ENCODE measurements around the gene ZNF784. TPM values are rescaled to one million over a fixed set of nuclear protein-coding genes. Genes with fewer than 3 reads are reported as not detected.

ZNF784 gene
- total and polyA plus RNA-seq, 2 experiments from 2014 or later = 1.3 to 3.0 TPM

DNA sequence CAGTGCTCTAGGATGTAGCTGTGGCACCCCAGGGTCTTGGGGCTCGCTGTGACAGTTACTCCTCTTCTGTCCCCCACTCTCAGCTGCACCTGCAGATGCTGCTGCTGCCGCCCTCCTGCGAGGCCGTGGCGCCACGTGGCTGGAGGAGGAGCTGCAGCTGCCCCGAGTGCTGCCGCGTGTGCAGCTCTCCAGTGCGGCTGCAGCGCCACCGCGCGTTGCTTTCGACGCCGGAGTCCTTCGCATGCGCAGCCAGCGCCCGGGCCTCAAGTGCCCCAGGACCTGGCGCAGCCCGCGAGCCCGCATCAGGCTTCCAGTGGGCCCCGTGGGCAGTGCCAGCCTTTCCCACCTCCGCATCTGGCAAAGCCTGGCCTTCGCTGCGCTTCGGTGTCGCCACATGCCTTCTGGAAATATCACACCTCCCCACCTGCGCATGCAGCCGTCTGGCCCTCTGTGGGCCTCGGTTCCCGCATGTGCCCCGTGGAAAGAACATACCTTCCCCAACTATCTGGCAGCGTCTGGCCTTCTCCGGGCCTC, 15.7 kb upstream of the ZNF784 start:
- peaks cover 5% of the 10 kb centered on the region; the same call in 1 of the 2 replicates for H3K36me3 ChIP-seq (ENCODE audit: low read depth)
- peak; percentile 93 for DNase-seq
- peaks cover 30% of the 10 kb centered on the region for H3F3A ChIP-seq (ENCODE audit: insufficient read depth)
- no peaks in the 10 kb centered on the region for H3K9me3 ChIP-seq (ENCODE audit: low read depth)
- peak overlapping the region; percentile 64 for H2AFZ ChIP-seq
- peak overlapping the region; percentile 87 for H3K9ac ChIP-seq
- WGBS, 2 experiments (ENCODE audit: low coverage in 1 of 2, low lambda C conversion rate in 2 of 2, missing lambda C conversion rate in 2 of 2) = 4 to 6% methylated on average over 23 to 36 of the region's 38 CpGs
- peak overlapping the region; percentile 90 for H3K4me2 ChIP-seq (ENCODE audit: unreplicated experiment)
- in situ Hi-C loops (cut with MboI) = loop anchor here (25.0 kb wide), 1 partner anchor 503 kb away; the partner anchor contains the start of gene TNNT1
- peaks cover 29% of the 10 kb centered on the region for H3K4me1 ChIP-seq (ENCODE audit: insufficient read depth)
- H3K27me3 ChIP-seq (replicated peaks; ENCODE audit: insufficient read depth) = no peaks in the 10 kb centered on the region
- peak overlapping the region; percentile 80 for H3K27ac ChIP-seq
- H3K9me2 ChIP-seq (ENCODE audit: insufficient read depth) = no peaks in the 10 kb centered on the region
- peak overlapping the region; percentile 87 for H3K4me3 ChIP-seq
- TF ChIP-seq EZH2 (IDR thresholded peaks at IDR 0.05; ENCODE audit: insufficient read depth, poor library complexity, severe bottlenecking) = no peak
- TF ChIP-seq EZH2phosphoT487 (IDR thresholded peaks at IDR 0.05; ENCODE audit: insufficient read depth, low read depth) = no peak
- no peaks in the 10 kb centered on the region for H4K20me1 ChIP-seq (ENCODE audit: insufficient read depth)
- H3K79me2 ChIP-seq (ENCODE audit: insufficient read depth) = peaks cover 69% of the 10 kb centered on the region

DNA sequence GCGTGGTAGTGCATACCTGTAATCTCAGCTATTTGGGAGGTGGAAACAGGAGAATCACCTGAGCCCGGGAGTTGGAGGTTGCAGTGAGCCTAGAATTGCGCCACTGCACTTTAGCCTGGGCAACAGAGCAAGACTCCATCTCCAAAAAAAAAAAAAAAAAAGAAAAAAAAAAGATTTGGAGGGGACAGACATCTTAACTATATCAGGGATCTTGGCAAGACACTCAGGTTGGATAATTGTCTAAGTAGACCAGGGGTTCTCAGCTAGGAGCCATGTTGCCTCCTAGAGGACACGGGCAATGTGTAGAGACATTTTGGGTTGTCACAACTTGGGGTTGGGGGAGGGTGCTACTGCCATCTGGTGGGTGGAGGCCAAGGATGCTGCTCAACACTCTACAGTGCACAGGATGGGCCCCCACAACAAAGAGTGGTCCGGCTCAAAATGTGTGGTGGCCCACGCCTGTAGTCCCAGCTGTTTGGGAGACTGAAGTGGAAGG, 14.5 kb upstream of the ZNF784 start:
- peak; percentile 58 for DNase-seq
- 72 to 75% methylated on average over 6 of the region's 6 CpGs for WGBS, 2 experiments (ENCODE audit: low coverage in 1 of 2, low lambda C conversion rate in 2 of 2, missing lambda C conversion rate in 2 of 2)
- no peaks in the 10 kb centered on the region for H4K20me1 ChIP-seq (ENCODE audit: insufficient read depth)
- peaks cover 60% of the 10 kb centered on the region for H3K79me2 ChIP-seq (ENCODE audit: insufficient read depth)
- TF ChIP-seq EZH2 (IDR thresholded peaks at IDR 0.05; ENCODE audit: insufficient read depth, poor library complexity, severe bottlenecking) (no peak), EZH2phosphoT487 (IDR thresholded peaks at IDR 0.05; ENCODE audit: insufficient read depth, low read depth) (no peak)
- in situ Hi-C loops (cut with MboI) = loop anchor here (25.0 kb wide), 1 partner anchor 502 kb away; the partner anchor contains the start of gene TNNT1
- no peaks in the 10 kb centered on the region for H3K27me3 ChIP-seq (replicated peaks; ENCODE audit: insufficient read depth)
- H2AFZ ChIP-seq = no peak overlapping the region
- peak overlapping the region; percentile 90 for H3K4me2 ChIP-seq (ENCODE audit: unreplicated experiment)
- peaks cover 25% of the 10 kb centered on the region for H3K4me1 ChIP-seq (ENCODE audit: insufficient read depth)
- no peak overlapping the region for H3K9ac ChIP-seq
- H3F3A ChIP-seq (ENCODE audit: insufficient read depth) = peaks cover 30% of the 10 kb centered on the region
- H3K9me3 ChIP-seq (ENCODE audit: low read depth) = no peaks in the 10 kb centered on the region
- no peaks in the 10 kb centered on the region for H3K36me3 ChIP-seq (ENCODE audit: low read depth)
- no peak overlapping the region for H3K4me3 ChIP-seq
- H3K27ac ChIP-seq = 0 out of 2 replicates have a peak overlapping the region, but pooled peaks have one; percentile 80
- H3K9me2 ChIP-seq (ENCODE audit: insufficient read depth) = no peaks in the 10 kb centered on the region

DNA sequence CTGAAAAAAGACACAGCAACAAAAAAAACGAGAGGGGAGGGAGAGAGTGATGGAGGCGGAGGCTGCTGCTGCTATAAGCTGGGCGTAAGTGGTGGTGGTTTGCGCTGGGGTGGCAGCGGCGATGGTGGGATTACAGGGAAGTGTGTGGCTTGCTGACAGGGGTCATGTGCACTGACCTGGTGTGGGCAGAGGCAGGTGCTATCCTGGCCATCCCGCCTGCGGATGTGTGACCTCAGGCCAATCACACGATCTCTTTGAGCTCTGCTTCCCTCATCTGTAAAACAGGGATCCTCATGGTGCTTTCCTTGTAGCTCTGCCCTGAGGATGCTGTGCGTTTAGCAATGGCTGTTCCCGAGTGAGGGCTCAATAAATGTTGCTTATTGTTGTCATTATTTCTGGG, 13.2 kb upstream of the ZNF784 start:
- Histone ChIP-seq H3K79me2 (ENCODE audit: insufficient read depth) (peaks cover 59% of the 10 kb centered on the region), H3K27ac (no peak overlapping the region)
- in situ Hi-C loops (cut with MboI) = loop anchor here (25.0 kb wide), 1 partner anchor 500 kb away; the partner anchor contains the start of gene TNNT1

DNA sequence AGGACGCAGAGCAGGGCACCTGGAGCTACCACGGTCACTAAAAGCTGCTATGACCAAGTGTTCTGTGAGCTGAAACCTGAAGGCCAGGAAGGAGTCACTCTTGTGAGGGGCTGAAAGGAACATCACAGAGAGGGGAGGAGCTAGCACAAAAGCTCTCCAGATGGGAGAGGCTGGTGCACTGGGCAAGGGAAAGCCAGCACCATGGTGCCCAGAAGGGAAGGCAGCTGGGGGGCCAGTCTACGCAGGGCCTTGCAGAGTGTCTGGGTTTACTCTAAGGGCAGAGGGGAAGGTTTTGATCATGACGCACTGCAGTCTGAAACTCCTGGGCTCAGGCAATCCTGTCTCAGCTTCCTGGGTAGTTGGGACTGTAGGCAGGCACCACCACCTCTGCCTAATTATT, 12.4 kb upstream of the ZNF784 start:
- Histone ChIP-seq H3K79me2 (ENCODE audit: insufficient read depth) (peaks cover 55% of the 10 kb centered on the region), H3K4me3 (peak overlapping the region; percentile 97)

More for the DNA sequence above, 13.2 kb upstream of the ZNF784 start:
- no peak overlapping the region for H2AFZ ChIP-seq
- no peaks in the 10 kb centered on the region for H3K9me3 ChIP-seq (ENCODE audit: low read depth)
- H3K4me2 ChIP-seq (ENCODE audit: unreplicated experiment) = no peak overlapping the region
- peaks cover 21% of the 10 kb centered on the region for H3K4me1 ChIP-seq (ENCODE audit: insufficient read depth)
- H3K9ac ChIP-seq = no peak overlapping the region
- no peaks in the 10 kb centered on the region for H3K27me3 ChIP-seq (replicated peaks; ENCODE audit: insufficient read depth)
- H3K9me2 ChIP-seq (ENCODE audit: insufficient read depth) = no peaks in the 10 kb centered on the region
- TF ChIP-seq EZH2phosphoT487 (IDR thresholded peaks at IDR 0.05; ENCODE audit: insufficient read depth, low read depth) (no peak), EZH2 (IDR thresholded peaks at IDR 0.05; ENCODE audit: insufficient read depth, poor library complexity, severe bottlenecking) (no peak)
- no peaks in the 10 kb centered on the region for H4K20me1 ChIP-seq (ENCODE audit: insufficient read depth)
- 67 to 69% methylated on average over 11 of the region's 11 CpGs for WGBS, 2 experiments (ENCODE audit: low coverage in 1 of 2, low lambda C conversion rate in 2 of 2, missing lambda C conversion rate in 2 of 2)
- H3F3A ChIP-seq (ENCODE audit: insufficient read depth) = peaks cover 30% of the 10 kb centered on the region
- no peak overlapping the region for H3K4me3 ChIP-seq
- no peaks in the 10 kb centered on the region for H3K36me3 ChIP-seq (ENCODE audit: low read depth)
- no peak for DNase-seq

More for the DNA sequence above, 12.4 kb upstream of the ZNF784 start:
- no peak for DNase-seq
- 64 to 65% methylated on average over 4 of the region's 4 CpGs for WGBS, 2 experiments (ENCODE audit: low coverage in 1 of 2, low lambda C conversion rate in 2 of 2, missing lambda C conversion rate in 2 of 2)
- H3K36me3 ChIP-seq (ENCODE audit: low read depth) = no peaks in the 10 kb centered on the region
- no peaks in the 10 kb centered on the region for H3K9me2 ChIP-seq (ENCODE audit: insufficient read depth)
- no peaks in the 10 kb centered on the region for H3K9me3 ChIP-seq (ENCODE audit: low read depth)
- no peak for TF ChIP-seq EZH2 (IDR thresholded peaks at IDR 0.05; ENCODE audit: insufficient read depth, poor library complexity, severe bottlenecking)
- no peak for TF ChIP-seq EZH2phosphoT487 (IDR thresholded peaks at IDR 0.05; ENCODE audit: insufficient read depth, low read depth)
- peak overlapping the region; percentile 100 for H3K9ac ChIP-seq
- peaks cover 27% of the 10 kb centered on the region for H3F3A ChIP-seq (ENCODE audit: insufficient read depth)
- no peaks in the 10 kb centered on the region for H3K27me3 ChIP-seq (replicated peaks; ENCODE audit: insufficient read depth)
- H3K4me2 ChIP-seq (ENCODE audit: unreplicated experiment) = no peak overlapping the region
- peaks cover 21% of the 10 kb centered on the region for H3K4me1 ChIP-seq (ENCODE audit: insufficient read depth)
- H2AFZ ChIP-seq = no peak overlapping the region
- in situ Hi-C loops (cut with MboI) = loop anchor here (25.0 kb wide), 1 partner anchor 499 kb away; the partner anchor contains the start of gene TNNT1
- no peak overlapping the region for H3K27ac ChIP-seq
- no peaks in the 10 kb centered on the region for H4K20me1 ChIP-seq (ENCODE audit: insufficient read depth)
